Esophagus mucosa (tissue), 1 donor: ENCODE results near the gene CENPT. TPM values are rescaled to one million over a fixed set of nuclear protein-coding genes. Genes with fewer than 3 reads are reported as not detected.
A peak's percentile ranks its signal among the peaks of the same experiment; 100 is the strongest.

Experiments used
- ATAC-seq: fragments of 200-7000 bp; cut with Tn5 transposase; one replicate; pipeline ENCODE4 v1.9.1; 2020
- total RNA-seq: library from RNA; stranded (reverse); gene quantifications from one replicate; pipeline ENCODE4 v1.2.4, GENCODE V29; 2023
- donor health status: DM: yes; HTN: yes; CAD: no.

The CENPT gene
- total RNA-seq, 1 donor from 2014 or later = 16.5 TPM

GRCh38 chr16:67846320-67847063 lies 1.0 kb downstream of the CENPT start, which contains the start of gene NUTF2:
Gene NUTF2 (plus strand): TSS chr16:67846933. CDS start chr16:67865131, 18,198 bp downstream.
- ATAC-seq = peak; percentile 79

- ATAC-seq = no peak
Measured at GRCh38 chr16:67846063-67846319, 1.5 kb downstream of the CENPT start.

- ATAC-seq = no peak
Measured at GRCh38 chr16:67845291-67846062, 2.0 kb downstream of the CENPT start.

- ATAC-seq = peak; percentile 62
Measured at GRCh38 chr16:67844497-67844896, 3.0 kb downstream of the CENPT start.

GRCh38 chr16:67843343-67843765 lies 4.1 kb downstream of the CENPT start:
- ATAC-seq = no peak

GRCh38 chr16:67842509-67843342 lies 4.8 kb downstream of the CENPT start:
- peak; percentile 9 for ATAC-seq

- ATAC-seq = peak; percentile 74
Measured at GRCh38 chr16:67841816-67842508, 5.5 kb downstream of the CENPT start, which contains the start of gene THAP11. Gene THAP11 (plus strand): TSS chr16:67842320. CDS start chr16:67842555, 235 bp downstream.

GRCh38 chr16:67841198-67841815 lies 6.2 kb downstream of the CENPT start:
- ATAC-seq = no peak

- ATAC-seq = no peak
Measured at GRCh38 chr16:67837811-67838210, 9.7 kb downstream of the CENPT start.

- ATAC-seq = peak; percentile 34
Measured at GRCh38 chr16:67837190-67837589, 10.3 kb downstream of the CENPT start.

GRCh38 chr16:67834242-67834614 lies 13.3 kb downstream of the CENPT start:
- ATAC-seq = no peak

GRCh38 chr16:67833415-67834241 lies 13.9 kb downstream of the CENPT start:
- peak; percentile 86 for ATAC-seq

- peak; percentile 69 for ATAC-seq
Measured at GRCh38 chr16:67833030-67833414, 14.5 kb downstream of the CENPT start.

- no peak for ATAC-seq
Measured at GRCh38 chr16:67828651-67829050, 18.8 kb downstream of the CENPT start.

- no peak for ATAC-seq
Measured at GRCh38 chr16:67825906-67826305, 21.6 kb downstream of the CENPT start.

- ATAC-seq = no peak
Measured at GRCh38 chr16:67825119-67825518, 22.4 kb downstream of the CENPT start.

GRCh38 chr16:67822511-67822910 lies 25.0 kb downstream of the CENPT start:
- no peak for ATAC-seq

- ATAC-seq = no peak
Measured at GRCh38 chr16:67820608-67821259, 26.8 kb downstream of the CENPT start.

GRCh38 chr16:67814567-67814966 lies 32.9 kb downstream of the CENPT start:
- ATAC-seq = no peak

GRCh38 chr16:67811899-67812298 lies 35.6 kb downstream of the CENPT start:
- ATAC-seq = no peak
